ENCODE results near the gene SNX24.

DNA sequence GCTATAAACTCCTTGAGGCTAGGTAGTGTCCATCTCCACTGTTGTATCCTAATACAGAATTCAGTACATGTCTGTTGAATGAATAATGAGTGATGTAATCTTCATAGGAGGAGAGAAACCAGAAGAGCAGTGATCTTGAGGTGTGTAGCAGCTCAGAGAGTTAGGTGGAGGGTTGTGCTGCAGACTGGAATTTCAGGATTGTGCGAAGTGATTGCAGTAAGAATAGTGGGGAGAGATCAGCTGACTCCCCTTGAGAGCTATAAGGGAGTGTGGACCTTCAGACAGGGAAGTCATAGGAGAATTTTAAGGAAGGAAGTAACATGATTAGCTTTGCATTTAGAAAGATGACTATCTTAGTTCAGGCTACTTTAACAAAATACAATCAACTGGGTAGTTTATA, 4.4 kb downstream of the SNX24 start:
- TF ChIP-seq, protein P1, sequence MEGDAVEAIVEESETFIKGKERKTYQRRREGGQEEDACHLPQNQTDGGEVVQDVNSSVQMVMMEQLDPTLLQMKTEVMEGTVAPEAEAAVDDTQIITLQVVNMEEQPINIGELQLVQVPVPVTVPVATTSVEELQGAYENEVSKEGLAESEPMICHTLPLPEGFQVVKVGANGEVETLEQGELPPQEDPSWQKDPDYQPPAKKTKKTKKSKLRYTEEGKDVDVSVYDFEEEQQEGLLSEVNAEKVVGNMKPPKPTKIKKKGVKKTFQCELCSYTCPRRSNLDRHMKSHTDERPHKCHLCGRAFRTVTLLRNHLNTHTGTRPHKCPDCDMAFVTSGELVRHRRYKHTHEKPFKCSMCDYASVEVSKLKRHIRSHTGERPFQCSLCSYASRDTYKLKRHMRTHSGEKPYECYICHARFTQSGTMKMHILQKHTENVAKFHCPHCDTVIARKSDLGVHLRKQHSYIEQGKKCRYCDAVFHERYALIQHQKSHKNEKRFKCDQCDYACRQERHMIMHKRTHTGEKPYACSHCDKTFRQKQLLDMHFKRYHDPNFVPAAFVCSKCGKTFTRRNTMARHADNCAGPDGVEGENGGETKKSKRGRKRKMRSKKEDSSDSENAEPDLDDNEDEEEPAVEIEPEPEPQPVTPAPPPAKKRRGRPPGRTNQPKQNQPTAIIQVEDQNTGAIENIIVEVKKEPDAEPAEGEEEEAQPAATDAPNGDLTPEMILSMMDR (conservative IDR thresholded peaks at IDR 0.05; ENCODE audit: low read depth, low read length): no peak
- TF ChIP-seq EZH2 (IDR thresholded peaks at IDR 0.05; ENCODE audit: low read length, unreplicated experiment): no peak
- TF ChIP-seq EZH2phosphoT487 (IDR thresholded peaks at IDR 0.05; ENCODE audit: borderline replicate concordance, low read length): no peak

Measured in PC-3 (cell line).